Astrocyte of the hippocampus (primary cell): ENCODE measurements around the gene MYH14.

Experiments
- DNase-seq: peaks from one replicate; pipeline ENCODE4 v3.0.0; 2011; ENCODE audit warnings: low read depth, low spot score

MYH14 gene

GRCh38 chr19:50257141-50257540 is 53.7 kb downstream of the MYH14 start:
- DNase-seq, result no peak

DNA sequence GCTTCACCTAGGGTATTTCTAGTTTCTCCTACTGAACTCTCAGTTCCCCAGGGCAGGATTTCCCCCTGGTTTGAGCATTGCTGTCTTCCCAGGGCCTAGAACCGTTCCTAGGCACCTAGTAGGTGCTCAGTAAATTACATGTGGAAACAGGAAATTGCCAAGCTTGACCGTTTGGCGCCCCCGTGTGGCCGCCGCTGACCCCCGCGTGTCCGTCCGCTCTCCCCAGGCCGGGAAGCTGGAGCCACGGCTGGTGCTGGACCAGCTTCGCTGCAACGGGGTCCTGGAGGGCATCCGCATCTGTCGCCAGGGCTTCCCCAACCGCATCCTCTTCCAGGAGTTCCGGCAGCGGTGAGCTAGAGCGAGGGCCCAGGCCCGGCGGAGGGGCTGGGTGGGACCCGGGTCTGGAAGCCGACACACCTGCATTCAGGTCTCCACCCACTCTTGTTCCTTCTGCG is 55.5 kb downstream of the MYH14 start:
- DNase-seq, result no peak

DNA sequence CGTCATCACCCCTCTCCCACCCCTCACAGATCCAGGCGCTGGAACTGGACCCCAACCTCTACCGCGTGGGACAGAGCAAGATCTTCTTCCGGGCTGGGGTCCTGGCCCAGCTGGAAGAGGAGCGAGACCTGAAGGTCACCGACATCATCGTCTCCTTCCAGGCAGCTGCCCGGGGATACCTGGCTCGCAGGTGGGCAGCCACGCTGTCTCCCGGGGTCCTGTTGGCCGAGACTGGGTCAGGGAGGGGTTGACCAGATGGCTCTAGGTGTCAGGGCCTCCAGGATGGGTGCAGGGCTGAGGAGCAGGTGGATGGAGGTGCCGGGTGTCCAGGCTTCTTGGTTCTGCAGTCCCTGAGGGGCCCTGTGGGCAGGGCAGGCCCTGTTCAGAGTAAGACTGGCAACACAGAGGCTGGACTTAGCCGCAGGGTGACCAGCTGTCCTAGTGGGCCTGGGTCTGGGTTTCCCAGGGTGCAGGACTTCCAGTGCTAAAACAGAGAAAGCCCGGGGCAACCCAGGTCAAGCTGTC is 58.1 kb downstream of the MYH14 start:
- DNase-seq, result no peak

GRCh38 chr19:50263176-50263575 is 59.8 kb downstream of the MYH14 start:
- no peak for DNase-seq

- DNase-seq, result no peak
These were observed 61.2 kb downstream of the MYH14 start for GRCh38 chr19:50264483-50265186.

DNA sequence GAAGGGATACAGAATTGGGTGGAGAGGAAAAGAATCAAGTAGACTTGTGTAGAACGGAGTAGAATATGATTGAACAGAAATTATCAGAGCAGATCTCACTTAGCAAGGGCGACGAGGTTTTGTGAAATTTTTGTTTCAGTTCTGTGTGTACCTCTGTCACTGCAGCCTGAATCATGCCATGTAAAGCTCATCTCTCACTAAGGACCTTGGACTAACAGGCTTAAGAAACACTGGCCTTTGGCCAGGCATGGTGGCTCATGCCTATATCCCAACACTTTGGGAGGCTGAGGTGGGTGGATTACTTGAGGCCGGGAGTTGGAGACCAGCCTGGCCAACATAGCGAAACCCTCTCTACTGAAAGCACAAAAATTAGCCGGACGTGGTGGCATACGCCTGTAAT is 62.6 kb downstream of the MYH14 start:
- no peak for DNase-seq

GRCh38 chr19:50266896-50267295 is 63.5 kb downstream of the MYH14 start:
- no peak for DNase-seq

DNA sequence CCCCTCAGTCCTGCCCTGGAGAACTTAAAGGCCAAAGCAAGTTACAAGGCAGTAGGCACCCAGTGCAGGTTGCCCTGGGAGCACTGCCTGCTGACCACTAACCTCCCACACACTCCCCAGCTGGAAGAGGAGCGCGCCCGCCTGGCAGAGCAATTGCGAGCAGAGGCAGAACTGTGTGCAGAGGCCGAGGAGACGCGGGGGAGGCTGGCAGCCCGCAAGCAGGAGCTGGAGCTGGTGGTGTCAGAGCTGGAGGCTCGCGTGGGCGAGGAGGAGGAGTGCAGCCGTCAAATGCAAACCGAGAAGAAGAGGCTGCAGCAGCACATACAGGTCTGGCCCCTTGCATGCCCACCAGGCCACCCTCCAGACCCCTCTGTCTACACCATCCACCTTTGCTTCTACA is 64.6 kb downstream of the MYH14 start:
- DNase-seq, result no peak

DNA sequence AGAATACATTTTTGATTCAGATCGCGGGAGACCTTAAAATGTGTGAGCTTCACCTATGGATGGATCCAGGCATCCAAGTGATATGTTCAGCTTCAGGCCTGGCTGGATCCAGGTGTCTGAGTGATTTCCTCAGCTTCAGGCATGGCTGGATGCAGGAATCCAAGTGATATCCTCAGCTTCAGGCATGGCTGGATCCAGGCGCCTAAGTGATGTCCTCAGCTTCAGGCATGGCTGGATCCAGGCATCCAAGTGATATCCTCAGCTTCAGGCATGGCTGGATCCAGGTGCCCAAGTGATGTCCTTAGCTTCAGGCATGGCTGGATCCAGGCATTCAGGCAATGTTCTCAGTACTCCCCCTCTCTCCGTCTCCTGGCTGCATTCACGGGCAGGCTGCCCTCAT is 65.1 kb downstream of the MYH14 start:
- DNase-seq, result no peak

GRCh38 chr19:50269653-50270052 is 66.2 kb downstream of the MYH14 start:
- DNase-seq, result no peak

DNA sequence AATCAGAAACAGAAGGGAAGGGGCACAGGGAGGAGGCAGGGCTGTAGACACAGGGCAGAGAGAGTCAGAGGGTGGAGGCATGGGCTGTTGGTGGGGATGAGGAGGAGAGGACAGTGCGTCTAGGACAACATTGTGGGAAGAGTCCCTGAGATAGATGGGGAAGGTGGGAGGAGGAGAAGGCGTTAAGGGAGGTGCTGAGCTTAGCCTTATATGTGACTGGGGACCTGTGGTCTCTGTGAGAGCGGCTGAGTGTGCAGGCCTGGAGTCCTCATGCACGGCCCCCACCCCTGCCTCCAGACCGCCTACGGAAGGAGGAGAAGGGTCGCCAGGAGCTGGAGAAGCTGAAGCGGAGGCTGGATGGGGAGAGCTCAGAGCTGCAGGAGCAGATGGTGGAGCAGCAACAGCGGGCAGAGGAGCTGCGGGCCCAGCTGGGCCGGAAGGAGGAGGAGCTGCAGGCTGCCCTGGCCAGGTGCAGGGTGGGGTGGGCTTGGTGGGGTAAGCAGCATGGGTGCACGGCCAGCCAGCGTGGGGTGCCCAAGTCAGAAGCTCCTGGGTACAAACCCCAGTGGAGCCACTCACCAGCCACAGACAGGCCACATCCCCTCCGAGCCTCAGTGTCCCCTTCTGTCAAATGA is 69.0 kb downstream of the MYH14 start:
- DNase-seq, result no peak

GRCh38 chr19:50273821-50274220 is 70.4 kb downstream of the MYH14 start:
- no peak for DNase-seq

GRCh38 chr19:50275577-50276368 is 72.4 kb downstream of the MYH14 start:
- DNase-seq, result no peak

DNA sequence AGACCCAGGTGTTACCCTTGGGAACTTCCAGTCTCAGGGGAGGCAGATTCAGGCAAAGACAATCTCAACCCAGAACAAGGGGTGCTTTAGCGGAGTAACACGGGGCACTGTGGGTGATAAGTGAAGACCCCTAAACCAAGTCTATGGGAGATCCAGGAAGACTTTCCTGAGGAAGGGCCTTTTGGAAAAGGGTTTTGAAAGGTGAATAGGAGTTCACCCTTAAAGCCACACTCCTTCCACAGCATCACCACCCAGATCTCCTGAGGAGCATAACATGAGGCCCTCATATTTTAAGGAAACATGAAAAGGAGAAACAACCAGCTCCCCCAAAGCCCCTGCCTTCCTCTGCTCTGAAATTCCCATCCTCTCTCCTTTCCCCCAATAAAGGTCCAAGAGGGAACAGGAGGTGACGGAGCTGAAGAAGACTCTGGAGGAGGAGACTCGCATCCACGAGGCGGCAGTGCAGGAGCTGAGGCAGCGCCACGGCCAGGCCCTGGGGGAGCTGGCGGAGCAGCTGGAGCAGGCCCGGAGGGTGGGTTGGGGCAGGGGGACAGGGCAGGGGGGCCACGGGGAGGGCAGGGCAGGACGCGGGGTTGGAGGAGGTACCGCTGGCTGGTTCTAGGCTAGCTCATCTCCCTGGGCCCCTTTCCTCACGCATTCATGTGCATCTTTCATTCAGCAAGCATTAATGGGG is 73.1 kb downstream of the MYH14 start:
- no peak for DNase-seq

DNA sequence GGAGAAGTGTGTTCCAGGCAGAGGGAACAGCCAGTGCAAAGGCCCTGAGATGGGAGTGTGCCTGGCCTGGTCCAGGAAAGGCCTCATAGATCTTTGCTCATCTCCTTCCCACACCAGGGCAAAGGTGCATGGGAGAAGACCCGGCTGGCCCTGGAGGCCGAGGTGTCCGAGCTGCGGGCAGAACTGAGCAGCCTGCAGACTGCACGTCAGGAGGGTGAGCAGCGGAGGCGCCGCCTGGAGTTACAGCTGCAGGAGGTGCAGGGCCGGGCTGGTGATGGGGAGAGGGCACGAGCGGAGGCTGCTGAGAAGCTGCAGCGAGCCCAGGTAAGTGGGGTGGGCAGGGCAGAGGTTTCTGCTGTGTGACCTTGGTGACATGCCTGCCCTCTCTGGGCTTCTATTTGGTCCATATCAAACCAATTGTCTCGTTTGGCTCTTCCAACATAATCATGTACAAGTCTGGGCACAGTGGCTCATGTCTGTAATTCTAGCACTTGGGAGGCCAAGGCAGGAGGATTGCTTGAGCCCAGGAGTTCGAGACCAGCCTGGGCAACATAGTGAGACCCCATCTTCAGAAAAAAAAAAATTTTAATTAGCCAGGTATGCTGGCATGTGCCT is 74.7 kb downstream of the MYH14 start:
- no peak for DNase-seq

GRCh38 chr19:50280074-50280473 is 76.7 kb downstream of the MYH14 start:
- DNase-seq, result no peak

DNA sequence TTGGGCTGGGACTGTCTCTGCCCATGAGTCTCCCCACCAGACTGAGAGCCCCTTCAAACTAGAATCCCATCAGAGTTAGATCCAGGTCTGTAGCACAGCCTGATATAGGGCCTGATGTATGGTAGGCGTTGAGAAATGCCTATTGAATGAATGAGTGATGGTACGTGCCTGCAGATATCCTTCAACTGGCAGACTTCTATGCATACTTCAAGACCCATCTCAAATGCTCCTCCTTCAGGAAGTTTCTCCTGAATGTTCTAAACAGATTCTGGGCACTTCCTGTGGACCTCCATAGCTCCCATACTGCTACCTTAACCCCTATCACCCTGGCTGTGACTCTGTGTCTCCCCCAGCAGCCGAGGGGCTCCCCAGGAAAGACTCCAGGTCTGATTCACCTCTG is 77.6 kb downstream of the MYH14 start:
- DNase-seq, result no peak

DNA sequence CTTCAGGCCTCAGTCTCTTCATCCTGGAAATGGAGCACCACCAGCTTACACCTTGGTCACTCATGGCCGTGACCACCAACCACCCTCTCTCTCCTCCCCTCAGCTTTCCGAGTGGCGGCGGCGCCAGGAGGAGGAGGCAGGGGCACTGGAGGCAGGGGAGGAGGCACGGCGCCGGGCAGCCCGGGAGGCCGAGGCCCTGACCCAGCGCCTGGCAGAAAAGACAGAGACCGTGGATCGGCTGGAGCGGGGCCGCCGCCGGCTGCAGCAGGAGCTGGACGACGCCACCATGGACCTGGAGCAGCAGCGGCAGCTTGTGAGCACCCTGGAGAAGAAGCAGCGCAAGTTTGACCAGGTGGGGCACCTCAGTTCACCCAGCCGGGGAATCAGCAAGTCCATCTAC is 78.1 kb downstream of the MYH14 start:
- DNase-seq, result no peak

- no peak for DNase-seq
These were observed 82.4 kb downstream of the MYH14 start for GRCh38 chr19:50285833-50286232.

- DNase-seq, result no peak
These were observed 83.0 kb downstream of the MYH14 start for GRCh38 chr19:50286443-50286842.

DNA sequence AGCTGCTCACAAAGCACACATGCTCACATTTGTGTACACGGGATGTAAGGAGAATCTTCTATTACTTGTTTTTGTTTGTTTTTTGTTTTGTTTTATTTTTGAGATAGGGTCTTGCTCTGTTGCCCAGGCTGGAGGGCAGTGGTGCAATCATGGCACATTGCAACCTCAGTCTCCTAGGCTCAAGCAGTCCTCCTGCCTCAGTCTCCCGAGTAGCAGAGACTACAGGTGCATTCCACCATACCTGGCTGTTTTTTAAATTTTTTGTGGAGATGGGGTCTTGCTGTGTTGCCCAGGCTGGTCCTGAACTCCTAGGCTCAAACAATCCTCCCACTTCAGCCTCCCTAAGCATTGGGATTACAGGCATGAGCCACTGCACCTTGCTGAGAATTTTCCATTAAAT is 83.9 kb downstream of the MYH14 start:
- DNase-seq, result no peak
